Heart left ventricle (tissue), 13 donors: ENCODE results near the gene SYNDIG1L.

Experiments
- POLR2A ChIP-seq, 2 donors: fragments of 450-650 bp; IDR thresholded peaks; one replicate each; pipeline ENCODE4 v1.6.1; 2017; ENCODE audit warnings: antibody characterized with exemption in 2 of 2, mild to moderate bottlenecking in 2 of 2, moderate library complexity in 2 of 2
- TF ChIP-seq, protein P1 (sequence below), 12 donors: fragments of 200-600 bp; sonication (generic) in 4 of 12; IDR thresholded peaks; one replicate each; pipeline versions ENCODE4 v1.5.0 to v1.8.0; 2018 to 2022; ENCODE audit warnings: antibody characterized with exemption in 12 of 12, mild to moderate bottlenecking in 5 of 12
- donor health status: ischemic (EF 13 %, LVEDD 7.1; RV severe dilation, severe dysfunction).
- donor health status: DM: no; HTN: yes; CAD: no.
- donor health status: DM: no; HTN: no; CAD: no.
- donor health status: ischemic (EF 25% LVEDD 6.9; RV normal size, moderate dysfunction).
- donor health status: ischemic (EF 25% LVEDD 5.7; RV mildly dilated, moderate dysfunction).
- donor health status: ischemic (EF 35%, LVEDD 5.7; RV mildly dilated, moderate dysfunction).
- donor health status: nonischemic (EF 11% LVEDD 7.7; RV severe dilation, severe dysfunction).
- donor health status: DM: yes; HTN: yes; CAD: no.
- donor health status: PGD.
- donor health status: ischemic (EF 29% LVEDD 5.4; RV normal size, mild dysfunction).
- donor health status: nonischemic (EF 23%, LVEDD 6.1; RV moderate dilation, normal function).

DNA sequence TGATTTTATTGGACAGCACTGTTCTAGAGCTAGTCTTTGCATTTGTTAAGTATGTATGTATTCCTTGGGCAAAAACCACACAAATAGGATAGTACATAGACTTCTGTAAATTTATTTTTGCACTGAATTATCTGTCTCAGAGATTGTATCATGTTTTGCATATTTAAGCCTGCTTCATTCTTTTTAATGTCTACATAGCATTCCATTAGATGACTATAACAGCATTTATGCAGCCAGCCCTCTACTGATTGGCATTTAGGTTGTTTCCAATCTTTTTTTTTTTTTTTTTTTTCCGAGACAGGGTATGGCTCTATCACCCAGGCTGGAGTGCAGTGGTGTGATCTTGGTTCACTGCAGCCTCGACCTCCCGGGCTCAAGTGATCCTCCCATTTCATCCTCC lies 34.5 kb downstream of the SYNDIG1L start:
- no peak for TF ChIP-seq POLR2A (IDR thresholded peaks at IDR 0.05)
- TF ChIP-seq, protein P1, sequence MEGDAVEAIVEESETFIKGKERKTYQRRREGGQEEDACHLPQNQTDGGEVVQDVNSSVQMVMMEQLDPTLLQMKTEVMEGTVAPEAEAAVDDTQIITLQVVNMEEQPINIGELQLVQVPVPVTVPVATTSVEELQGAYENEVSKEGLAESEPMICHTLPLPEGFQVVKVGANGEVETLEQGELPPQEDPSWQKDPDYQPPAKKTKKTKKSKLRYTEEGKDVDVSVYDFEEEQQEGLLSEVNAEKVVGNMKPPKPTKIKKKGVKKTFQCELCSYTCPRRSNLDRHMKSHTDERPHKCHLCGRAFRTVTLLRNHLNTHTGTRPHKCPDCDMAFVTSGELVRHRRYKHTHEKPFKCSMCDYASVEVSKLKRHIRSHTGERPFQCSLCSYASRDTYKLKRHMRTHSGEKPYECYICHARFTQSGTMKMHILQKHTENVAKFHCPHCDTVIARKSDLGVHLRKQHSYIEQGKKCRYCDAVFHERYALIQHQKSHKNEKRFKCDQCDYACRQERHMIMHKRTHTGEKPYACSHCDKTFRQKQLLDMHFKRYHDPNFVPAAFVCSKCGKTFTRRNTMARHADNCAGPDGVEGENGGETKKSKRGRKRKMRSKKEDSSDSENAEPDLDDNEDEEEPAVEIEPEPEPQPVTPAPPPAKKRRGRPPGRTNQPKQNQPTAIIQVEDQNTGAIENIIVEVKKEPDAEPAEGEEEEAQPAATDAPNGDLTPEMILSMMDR (IDR thresholded peaks at IDR 0.05): no peak
